AG04449 (cell line): Measurements from ENCODE around the gene ARMC12.

ENCODE experiments used
- CTCF ChIA-PET: fragments of 350-600 bp; formaldehyde crosslinking; extraction: SDS; loops from one replicate; lab custom pipeline; 2021; ENCODE audit warnings: antibody characterized with exemption; lab: Yijun Ruan, JAX
- POLR2A ChIA-PET: fragments of 400-600, 350-600 bp; formaldehyde crosslinking; extraction: SDS; loops from one replicate; lab custom pipeline; 2020; ENCODE audit warnings: antibody characterized with exemption, inconsistent platforms; lab: Yijun Ruan, JAX
- DNase-seq: peaks from one replicate; pipeline ENCODE4 v3.0.0-alpha.2; 2010; ENCODE audit warnings: low read depth, low spot score
- H3K4me3 ChIP-seq: 2 replicates; pipeline ENCODE4 v1.5.1; 2011; ENCODE audit warnings: low read depth, mild to moderate bottlenecking, control low read depth, low read length
- TF ChIP-seq, protein P1 (sequence below): IDR thresholded peaks from one replicate; pipeline ENCODE4 v1.5.1; 2011; ENCODE audit warnings: mild to moderate bottlenecking, moderate library complexity, low read length, control low read depth, inconsistent platforms; ENCODE audit not compliant: insufficient read depth; ENCODE audit errors: missing control alignments

Gene ARMC12

DNA sequence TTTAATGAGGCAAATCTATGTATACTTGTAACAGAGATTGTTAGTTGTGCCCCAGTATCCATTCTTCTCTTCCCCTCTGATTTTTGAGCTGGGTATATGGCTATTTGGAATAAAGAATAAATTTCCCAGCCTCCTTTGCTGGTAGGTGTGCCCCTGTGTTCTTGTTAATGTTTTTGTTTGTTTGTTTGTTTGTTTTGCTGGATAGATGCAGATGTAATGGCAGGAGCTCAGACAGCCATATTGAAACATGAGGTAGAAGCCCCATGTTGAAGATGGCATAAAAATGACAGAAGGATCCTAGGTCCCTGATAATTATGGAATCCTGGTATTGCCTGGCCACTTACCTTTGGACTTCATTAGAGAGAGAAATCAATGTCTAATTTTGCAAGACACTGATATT lies 28.2 kb upstream of the ARMC12 start:
- POLR2A ChIA-PET, result no interaction called here
- TF ChIP-seq, protein P1, sequence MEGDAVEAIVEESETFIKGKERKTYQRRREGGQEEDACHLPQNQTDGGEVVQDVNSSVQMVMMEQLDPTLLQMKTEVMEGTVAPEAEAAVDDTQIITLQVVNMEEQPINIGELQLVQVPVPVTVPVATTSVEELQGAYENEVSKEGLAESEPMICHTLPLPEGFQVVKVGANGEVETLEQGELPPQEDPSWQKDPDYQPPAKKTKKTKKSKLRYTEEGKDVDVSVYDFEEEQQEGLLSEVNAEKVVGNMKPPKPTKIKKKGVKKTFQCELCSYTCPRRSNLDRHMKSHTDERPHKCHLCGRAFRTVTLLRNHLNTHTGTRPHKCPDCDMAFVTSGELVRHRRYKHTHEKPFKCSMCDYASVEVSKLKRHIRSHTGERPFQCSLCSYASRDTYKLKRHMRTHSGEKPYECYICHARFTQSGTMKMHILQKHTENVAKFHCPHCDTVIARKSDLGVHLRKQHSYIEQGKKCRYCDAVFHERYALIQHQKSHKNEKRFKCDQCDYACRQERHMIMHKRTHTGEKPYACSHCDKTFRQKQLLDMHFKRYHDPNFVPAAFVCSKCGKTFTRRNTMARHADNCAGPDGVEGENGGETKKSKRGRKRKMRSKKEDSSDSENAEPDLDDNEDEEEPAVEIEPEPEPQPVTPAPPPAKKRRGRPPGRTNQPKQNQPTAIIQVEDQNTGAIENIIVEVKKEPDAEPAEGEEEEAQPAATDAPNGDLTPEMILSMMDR, result no peak
- CTCF ChIA-PET, result interaction anchor here (1.1 kb wide), 1 partner anchor 125 kb away, joined by 3 read pairs; no protein-coding TSS in a partner anchor
- H3K4me3 ChIP-seq, result no peak overlapping the region
- no peak for DNase-seq

DNA sequence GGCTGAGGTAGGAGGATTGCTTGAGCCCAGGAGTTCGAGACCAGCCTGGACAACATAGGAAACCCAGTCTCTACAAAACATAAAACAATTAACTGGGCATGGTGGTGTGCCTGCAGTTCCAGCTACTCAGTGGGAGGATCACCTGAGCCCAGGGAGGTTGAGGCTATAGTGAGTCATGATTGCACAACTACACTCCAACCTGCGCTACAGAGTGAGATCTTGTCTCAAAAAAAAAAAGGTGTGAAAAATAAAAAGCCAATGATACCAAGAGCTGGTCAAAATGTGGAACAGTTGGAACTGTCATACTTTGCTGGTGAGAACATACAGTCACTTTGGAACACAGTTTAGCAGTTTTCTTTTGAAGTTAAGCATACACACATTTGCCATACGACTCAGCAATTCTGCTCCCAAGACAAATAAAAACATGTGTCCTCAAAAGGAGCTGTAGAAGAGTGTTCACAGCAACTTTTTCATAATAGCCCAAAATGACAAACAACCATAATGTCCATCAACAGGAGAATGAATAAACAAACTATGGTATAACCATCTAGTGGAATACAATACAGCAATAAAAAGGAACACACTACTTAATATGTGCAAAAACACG lies 26.5 kb upstream of the ARMC12 start:
- H3K4me3 ChIP-seq, result no peak overlapping the region
- POLR2A ChIA-PET, result no interaction called here
- no peak for DNase-seq
- TF ChIP-seq, protein P1, result no peak
- CTCF ChIA-PET, result interaction anchor here (0.6 to 3.0 kb wide), 5 partner anchors 15 to 124 kb away, joined by 3 to 11 read pairs (median 3); partner anchors contain the start of gene ARMC12

DNA sequence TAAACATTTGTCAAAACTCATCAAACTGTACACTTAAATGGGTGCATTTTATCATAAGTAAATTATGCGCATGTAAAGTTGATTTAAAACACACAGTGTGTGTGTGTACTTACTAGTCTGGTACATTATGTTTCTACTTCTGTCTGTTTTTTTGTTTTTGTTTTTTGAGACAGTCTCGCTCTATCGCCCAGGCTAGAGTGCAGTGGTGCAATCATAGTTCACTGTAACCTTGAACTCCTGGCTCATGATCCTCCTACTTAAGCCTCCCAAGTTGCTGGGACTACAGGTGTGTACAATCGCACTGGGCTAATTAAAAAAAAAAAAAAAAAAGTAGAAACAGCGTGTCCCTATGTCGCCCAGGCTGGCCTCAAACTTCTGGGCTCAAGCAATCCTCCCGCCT lies 25.1 kb upstream of the ARMC12 start:
- TF ChIP-seq, protein P1, result no peak
- CTCF ChIA-PET, result interaction anchor here (3.0 kb wide), 1 partner anchor 25 kb away, joined by 11 read pairs; the partner anchor contains the start of gene ARMC12
- POLR2A ChIA-PET, result no interaction called here
- H3K4me3 ChIP-seq, result no peak overlapping the region
- no peak for DNase-seq

DNA sequence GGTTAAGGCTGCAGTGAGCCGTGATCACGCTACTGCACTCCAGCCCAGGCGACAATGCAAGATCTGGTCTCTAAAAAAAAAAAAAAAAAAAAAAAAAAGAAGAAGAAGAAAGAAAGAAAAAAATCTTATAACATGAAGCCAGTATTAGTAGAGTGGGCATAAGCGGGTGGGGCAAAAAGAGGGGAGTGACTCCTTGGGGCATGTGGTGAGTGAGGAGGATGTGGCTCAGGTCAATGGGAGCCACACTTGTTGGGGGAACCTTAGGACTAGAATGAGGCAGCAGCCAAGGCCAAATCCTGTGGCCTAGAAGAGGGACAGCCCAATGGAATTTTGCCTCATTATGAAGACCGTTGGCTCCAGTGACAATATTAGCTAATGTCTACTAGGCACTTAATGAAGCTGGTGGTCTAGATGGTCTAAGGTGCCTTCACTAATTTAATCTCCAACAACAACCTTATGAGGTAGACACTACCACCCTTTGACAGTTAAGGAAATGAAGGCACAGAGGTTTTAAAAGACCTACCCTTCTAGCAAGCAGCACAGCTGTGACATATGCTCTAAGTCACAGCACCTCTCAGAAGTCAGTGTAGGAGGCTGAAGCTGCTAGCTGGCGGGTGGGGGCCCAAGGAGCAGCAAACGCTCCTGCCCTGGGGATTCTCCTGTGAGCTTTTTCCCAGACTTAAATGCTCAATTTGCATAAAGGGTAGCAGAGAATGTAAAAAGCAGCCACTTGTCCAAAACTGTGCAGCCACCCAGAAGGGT lies 23.6 kb upstream of the ARMC12 start:
- no peak overlapping the region for H3K4me3 ChIP-seq
- ChIA-PET POLR2A (no interaction called here), CTCF (no interaction called here)
- no peak for DNase-seq
- TF ChIP-seq, protein P1, result no peak

DNA sequence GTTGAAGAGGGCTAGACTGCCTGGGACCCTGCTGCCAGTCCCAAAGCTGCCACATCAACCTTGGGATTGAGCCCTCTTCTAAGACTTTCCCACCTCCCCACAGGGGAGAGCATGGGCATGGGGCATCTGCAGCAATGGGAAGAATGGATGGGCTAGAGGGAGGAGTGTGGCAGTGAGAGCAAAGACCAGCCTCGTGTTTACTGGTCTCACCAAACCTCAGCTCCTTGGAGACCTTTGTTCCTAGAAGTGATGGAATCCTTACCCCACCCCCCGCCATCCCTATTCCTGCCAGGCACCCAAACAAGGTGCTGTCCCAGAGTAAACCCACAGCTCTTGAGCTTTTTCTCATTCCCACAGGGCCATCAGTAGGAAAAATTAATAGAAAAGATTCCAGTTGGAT lies 20.0 kb upstream of the ARMC12 start:
- H3K4me3 ChIP-seq, result no peak overlapping the region
- CTCF ChIA-PET, result interaction anchor here (0.9 kb wide), 1 partner anchor 19 kb away, joined by 3 read pairs; no protein-coding TSS in a partner anchor
- POLR2A ChIA-PET, result no interaction called here
- TF ChIP-seq, protein P1, result no peak
- DNase-seq, result no peak
